SU-DHL-6 (cell line): Measurements from ENCODE around the gene RAD51B.
"Not testable (repeated sequence)": the region's sequence is repeated elsewhere in the genome, so short reads cannot be mapped to it uniquely, and the experiment has no call there.

ENCODE experiments used
- CTCF ChIP-seq: fragments of 200-600 bp; sonication (generic); IDR thresholded peaks from one replicate; pipeline ENCODE4 v1.5.1; 2017; ENCODE audit warnings: antibody characterized with exemption, mild to moderate bottlenecking, low read length, moderate library complexity; ENCODE audit not compliant: insufficient read depth, poor library complexity, severe bottlenecking
- EZH2phosphoT487 ChIP-seq: fragments of 200-600 bp; sonication (generic), shearing (Covaris generic); conservative IDR thresholded peaks from 2 replicates; pipeline ENCODE4 v1.6.1; 2018; ENCODE audit warnings: mild to moderate bottlenecking, antibody characterized with exemption, low read length, moderate library complexity, mixed read lengths

- TF ChIP-seq EZH2phosphoT487, CTCF: not testable (repeated sequence)
These were observed 148.4 kb downstream of the RAD51B start for GRCh38 chr14:67967970-67968369.
